HEK293 (cell line): ENCODE results near the gene PTPN3.

Experiments used
- CTCF ChIA-PET: fragments of 350-600 bp; formaldehyde crosslinking; extraction: SDS; loops from one replicate; lab custom pipeline; 2021; ENCODE audit warnings: antibody characterized with exemption; lab: Yijun Ruan, JAX
- POLR2A ChIA-PET: fragments of 300-600 bp; formaldehyde crosslinking; extraction: SDS; loops from one replicate; lab custom pipeline; 2020; ENCODE audit warnings: antibody characterized with exemption, inconsistent platforms; lab: Yijun Ruan, JAX
- H3K27ac ChIP-seq: fragments of 200-500 bp; sonication (Bioruptor generic); 2 replicates; pipeline ENCODE4 v1.5.1; 2014; ENCODE audit warnings: low read depth, low read length, control low read depth, inconsistent platforms; ENCODE audit errors: extremely low read depth
- H3K36me3 ChIP-seq, 2 experiments: fragments of 200-500 bp in 1 of 2; sonication (Bioruptor generic) in 1 of 2; 1 replicate in 1 of 2; 2 replicates in 1 of 2; pipeline ENCODE4 v1.5.1; 2014 to 2017; ENCODE audit warnings: inconsistent platforms in 2 of 2, low read length in 2 of 2; ENCODE audit not compliant: control insufficient read depth in 2 of 2, insufficient read depth in 1 of 2
- H3K4me1 ChIP-seq: fragments of 200-500 bp; sonication (Bioruptor generic); 2 replicates; pipeline ENCODE4 v1.5.1; 2014; ENCODE audit warnings: mild to moderate bottlenecking, low read length, inconsistent platforms; ENCODE audit not compliant: control insufficient read depth, insufficient read depth
- H3K4me3 ChIP-seq: 2 replicates; pipeline ENCODE4 v1.5.1; 2011; ENCODE audit warnings: low read depth, mild to moderate bottlenecking, control low read depth, low read length, moderate library complexity
- H3K9me3 ChIP-seq: fragments of 200-500 bp; sonication (Bioruptor generic); 2 replicates; pipeline ENCODE4 v1.5.1; 2014; ENCODE audit warnings: low read depth, low read length, inconsistent platforms; ENCODE audit not compliant: control insufficient read depth, insufficient read depth
- EGR2 ChIP-seq: fragments of 450-650 bp; formaldehyde crosslinking; IDR thresholded peaks from 2 replicates; pipeline ENCODE4 v1.5.1; 2016; ENCODE audit warnings: low read depth, missing biosample characterization, missing genetic modification characterization
- FEZF1 ChIP-seq: fragments of 450-650 bp; formaldehyde crosslinking; IDR thresholded peaks from 2 replicates; pipeline ENCODE4 v1.5.1; 2016; ENCODE audit warnings: missing biosample characterization, missing genetic modification characterization
- GLIS1 ChIP-seq: fragments of 450-650 bp; formaldehyde crosslinking; IDR thresholded peaks from 2 replicates; pipeline ENCODE4 v1.5.1; 2016; ENCODE audit warnings: missing biosample characterization, missing genetic modification characterization
- HOXC10 ChIP-seq: sonication (generic); formaldehyde crosslinking; IDR thresholded peaks from 2 replicates; pipeline ENCODE4 v1.8.1; 2023; ENCODE audit warnings: mild to moderate bottlenecking, missing genetic modification reagents
- KLF7 ChIP-seq: fragments of 450-650 bp; formaldehyde crosslinking; IDR thresholded peaks from 2 replicates; pipeline ENCODE4 v1.5.1; 2016; ENCODE audit warnings: missing biosample characterization, missing genetic modification characterization, borderline replicate concordance
- PRDM6 ChIP-seq: fragments of 450-650 bp; formaldehyde crosslinking; IDR thresholded peaks from 2 replicates; pipeline ENCODE4 v1.5.1; 2017; ENCODE audit warnings: missing biosample characterization, missing genetic modification characterization
- SETDB1 ChIP-seq: IDR thresholded peaks from one replicate; pipeline ENCODE4 v1.6.1; 2017; ENCODE audit warnings: mild to moderate bottlenecking, low read length, moderate library complexity, mixed read lengths; ENCODE audit not compliant: insufficient read length
- SP3 ChIP-seq: fragments of 450-650 bp; formaldehyde crosslinking; IDR thresholded peaks from 2 replicates; pipeline ENCODE4 v1.5.1; 2016; ENCODE audit warnings: missing biosample characterization, missing genetic modification characterization
- ZBTB11 ChIP-seq: fragments of 450-650 bp; formaldehyde crosslinking; conservative IDR thresholded peaks from 2 replicates; pipeline ENCODE4 v1.5.1; 2016; ENCODE audit warnings: low read depth, missing biosample characterization, missing genetic modification characterization
- ZBTB21 ChIP-seq: fragments of 450-650 bp; formaldehyde crosslinking; IDR thresholded peaks from 2 replicates; pipeline ENCODE4 v1.5.1; 2017; ENCODE audit warnings: missing biosample characterization, missing genetic modification characterization
- ZFP3 ChIP-seq: fragments of 450-650 bp; formaldehyde crosslinking; IDR thresholded peaks from 2 replicates; pipeline ENCODE4 v1.5.1; 2016; ENCODE audit warnings: low read depth, missing biosample characterization, missing genetic modification characterization
- ZFP69B ChIP-seq: fragments of 450-650 bp; formaldehyde crosslinking; IDR thresholded peaks from 2 replicates; pipeline ENCODE4 v1.5.1; 2016; ENCODE audit warnings: missing biosample characterization, missing genetic modification characterization
- ZNF211 ChIP-seq: fragments of 450-650 bp; formaldehyde crosslinking; IDR thresholded peaks from 2 replicates; pipeline ENCODE4 v1.5.1; 2016; ENCODE audit warnings: low read depth, missing biosample characterization, missing genetic modification characterization
- ZNF274 ChIP-seq, 2 experiments: fragments of 200-500 bp in 1 of 2; fragments of 450-650 bp in 1 of 2; sonication (Bioruptor generic) in 1 of 2; formaldehyde crosslinking in 1 of 2; IDR thresholded peaks; 2 replicates each; pipeline versions ENCODE4 v1.5.1 to v1.6.1; 2014 to 2016; ENCODE audit warnings: borderline replicate concordance in 1 of 2, inconsistent platforms in 1 of 2, low read length in 1 of 2, missing biosample characterization in 1 of 2, missing genetic modification characterization in 1 of 2
- ZNF280D ChIP-seq: fragments of 450-650 bp; formaldehyde crosslinking; IDR thresholded peaks from 2 replicates; pipeline ENCODE4 v1.5.1; 2016; ENCODE audit warnings: missing biosample characterization, missing genetic modification characterization
- ZNF391 ChIP-seq: fragments of 450-650 bp; formaldehyde crosslinking; IDR thresholded peaks from 2 replicates; pipeline ENCODE4 v1.5.1; 2016; ENCODE audit warnings: low read depth, missing biosample characterization, missing genetic modification characterization, borderline replicate concordance
- ZNF394 ChIP-seq: fragments of 450-650 bp; formaldehyde crosslinking; IDR thresholded peaks from 2 replicates; pipeline ENCODE4 v1.5.1; 2016; ENCODE audit warnings: missing biosample characterization, missing genetic modification characterization, mild to moderate bottlenecking, moderate library complexity, borderline replicate concordance
- ZNF555 ChIP-seq: fragments of 450-650 bp; formaldehyde crosslinking; conservative IDR thresholded peaks from 2 replicates; pipeline ENCODE4 v1.5.1; 2017; ENCODE audit warnings: missing biosample characterization, mild to moderate bottlenecking, missing genetic modification characterization, inconsistent platforms
- ZNF623 ChIP-seq: fragments of 450-650 bp; formaldehyde crosslinking; IDR thresholded peaks from 2 replicates; pipeline ENCODE4 v1.5.1; 2016; ENCODE audit warnings: missing biosample characterization, missing genetic modification characterization
- ZNF692 ChIP-seq: fragments of 450-650 bp; formaldehyde crosslinking; IDR thresholded peaks from 2 replicates; pipeline ENCODE4 v1.5.1; 2016; ENCODE audit warnings: missing biosample characterization, missing genetic modification characterization
- ZNF768 ChIP-seq: fragments of 450-650 bp; formaldehyde crosslinking; IDR thresholded peaks from 2 replicates; pipeline ENCODE4 v1.5.1; 2018; ENCODE audit warnings: missing biosample characterization, mild to moderate bottlenecking, missing genetic modification characterization
- ZSCAN5A ChIP-seq: fragments of 450-650 bp; formaldehyde crosslinking; IDR thresholded peaks from 2 replicates; pipeline ENCODE4 v1.5.1; 2016; ENCODE audit warnings: missing biosample characterization, missing genetic modification characterization

Gene PTPN3

GRCh38 chr9:109383947-109384346, 114.2 kb downstream of the PTPN3 start:
- TF ChIP-seq ZFP3 (tag by site-specific recombination), result no peak
- TF ChIP-seq ZNF623, result no peak
- no peak for TF ChIP-seq ZBTB11
- TF ChIP-seq ZNF211, result no peak
- no peak for TF ChIP-seq KLF7 (tag by site-specific recombination)
- TF ChIP-seq HOXC10 (CRISPR knock-in tag), result no peak
- no peak for TF ChIP-seq ZNF394
- no peak for TF ChIP-seq ZNF280D (tag by site-specific recombination)
- no peak for TF ChIP-seq FEZF1 (tag by site-specific recombination)
- no peak for TF ChIP-seq ZSCAN5A (tag by site-specific recombination)
- TF ChIP-seq ZBTB21 (tag by site-specific recombination), result no peak
- no peak for TF ChIP-seq ZFP69B (tag by site-specific recombination)
- TF ChIP-seq PRDM6, result no peak
- TF ChIP-seq GLIS1 (tag by site-specific recombination), result no peak
- no peaks in the 10 kb centered on the region for H3K9me3 ChIP-seq
- H3K4me3 ChIP-seq, result no peak overlapping the region
- POLR2A ChIA-PET, result no interaction called here
- no peak overlapping the region for H3K27ac ChIP-seq
- H3K4me1 ChIP-seq, result no peaks in the 10 kb centered on the region
- peaks cover 0 to 90% of the 10 kb centered on the region in 2 experiments; a peak in 1 of 3 replicates for H3K36me3 ChIP-seq
- CTCF ChIA-PET, result no interaction called here

- no peak overlapping the region for H3K27ac ChIP-seq
- H3K4me1 ChIP-seq, result no peaks in the 10 kb centered on the region
- no peaks in the 10 kb centered on the region for H3K9me3 ChIP-seq
- ChIA-PET POLR2A (no interaction called here), CTCF (no interaction called here)
- H3K36me3 ChIP-seq, result peaks cover 0 to 90% of the 10 kb centered on the region in 2 experiments; a peak in 1 of 3 replicates
- H3K4me3 ChIP-seq, result no peak overlapping the region
- TF ChIP-seq ZNF692 (tag by site-specific recombination) (no peak), KLF7 (tag by site-specific recombination) (no peak), EGR2 (tag by site-specific recombination) (no peak), ZNF391 (tag by site-specific recombination) (no peak), SETDB1 (no peak), ZNF394 (no peak), ZNF768 (tag by site-specific recombination) (no peak), ZNF555 (tag by site-specific recombination) (no peak), SP3 (no peak), ZNF274 (IDR thresholded peaks at IDR 0.05; ENCODE audit: low read length) (no peak), ZNF274 (tag by site-specific recombination; IDR thresholded peaks at IDR 0.05; ENCODE audit: borderline replicate concordance) (no peak)
These were observed 114.8 kb downstream of the PTPN3 start for GRCh38 chr9:109383356-109383755.
